HG03175 (cell line): ENCODE results near the gene SAMD8.
"Not testable (repeated sequence)": the region's sequence is repeated elsewhere in the genome, so short reads cannot be mapped to it uniquely, and the experiment has no call there.

ENCODE experiments used
- ATAC-seq: cut with Tn5 transposase; IDR thresholded peaks from one replicate; pipeline ENCODE4 v1.9.1; 2021; ENCODE audit warnings: mild to moderate bottlenecking, moderate library complexity; ENCODE audit not compliant: unreplicated experiment

Gene SAMD8

DNA sequence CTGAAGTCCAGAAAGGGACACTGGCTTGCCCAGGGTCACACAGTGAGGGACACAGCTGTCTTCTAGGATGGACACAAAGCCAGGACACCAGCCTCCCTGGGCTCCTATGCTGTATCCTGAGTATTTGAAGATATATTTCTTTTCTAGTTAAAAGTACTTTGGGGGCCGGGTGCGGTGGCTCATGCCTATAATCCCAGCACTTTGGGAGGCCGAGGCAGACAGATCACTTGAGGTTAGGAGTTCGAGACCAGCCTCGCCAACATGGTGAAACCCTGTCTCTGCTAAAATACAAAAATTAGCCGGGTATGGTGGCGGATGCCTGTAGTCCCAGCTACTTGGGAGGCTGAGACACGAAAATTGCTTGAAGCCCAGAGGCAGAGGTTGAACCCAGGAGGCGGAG lies 4.6 kb upstream of the SAMD8 start:
- ATAC-seq, result not testable (repeated sequence)

DNA sequence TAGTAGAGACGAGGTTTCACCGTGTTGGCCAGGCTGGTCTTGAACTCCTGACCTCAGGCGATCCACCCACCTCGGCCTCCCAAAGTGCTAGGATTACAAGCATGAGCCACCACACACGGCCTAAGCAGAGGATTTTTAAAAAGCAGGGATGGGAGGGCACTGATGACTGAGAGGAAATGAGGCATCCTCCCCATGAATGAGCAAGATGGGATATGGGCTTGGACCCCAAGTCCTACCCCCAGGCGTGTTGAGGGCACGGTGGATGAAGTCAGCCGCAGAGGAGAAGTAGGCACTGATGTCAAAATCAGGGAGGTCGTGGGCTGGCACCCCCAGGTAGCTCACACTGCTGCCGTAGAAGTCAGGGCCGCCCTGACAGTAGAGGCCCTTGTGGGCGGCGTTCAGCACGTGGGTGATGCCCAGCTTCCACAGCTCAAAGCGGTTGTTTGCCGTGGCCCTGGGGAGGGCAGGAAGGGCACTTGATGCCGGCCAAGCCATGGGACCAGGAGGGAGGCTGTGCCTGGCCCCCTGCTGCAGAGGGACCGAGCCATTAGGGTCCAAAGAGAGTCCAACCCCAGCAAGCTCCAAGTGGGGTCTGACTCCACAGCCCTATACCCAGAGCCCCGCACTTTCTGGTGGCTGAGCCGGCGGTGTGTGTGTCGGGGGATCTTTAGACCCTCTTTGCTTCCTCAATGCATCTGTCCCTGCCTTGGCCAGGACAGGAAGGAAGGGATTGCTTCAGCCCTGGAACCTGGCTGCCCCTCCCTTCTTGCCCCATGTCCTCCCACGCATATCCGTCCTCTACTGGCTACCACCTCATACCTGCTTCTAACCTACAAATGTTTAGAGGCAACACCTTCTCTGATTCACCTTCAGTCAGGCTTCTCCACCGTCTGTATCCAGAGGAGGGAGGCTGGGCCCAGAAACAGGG lies 3.4 kb upstream of the SAMD8 start:
- ATAC-seq, result no peak

DNA sequence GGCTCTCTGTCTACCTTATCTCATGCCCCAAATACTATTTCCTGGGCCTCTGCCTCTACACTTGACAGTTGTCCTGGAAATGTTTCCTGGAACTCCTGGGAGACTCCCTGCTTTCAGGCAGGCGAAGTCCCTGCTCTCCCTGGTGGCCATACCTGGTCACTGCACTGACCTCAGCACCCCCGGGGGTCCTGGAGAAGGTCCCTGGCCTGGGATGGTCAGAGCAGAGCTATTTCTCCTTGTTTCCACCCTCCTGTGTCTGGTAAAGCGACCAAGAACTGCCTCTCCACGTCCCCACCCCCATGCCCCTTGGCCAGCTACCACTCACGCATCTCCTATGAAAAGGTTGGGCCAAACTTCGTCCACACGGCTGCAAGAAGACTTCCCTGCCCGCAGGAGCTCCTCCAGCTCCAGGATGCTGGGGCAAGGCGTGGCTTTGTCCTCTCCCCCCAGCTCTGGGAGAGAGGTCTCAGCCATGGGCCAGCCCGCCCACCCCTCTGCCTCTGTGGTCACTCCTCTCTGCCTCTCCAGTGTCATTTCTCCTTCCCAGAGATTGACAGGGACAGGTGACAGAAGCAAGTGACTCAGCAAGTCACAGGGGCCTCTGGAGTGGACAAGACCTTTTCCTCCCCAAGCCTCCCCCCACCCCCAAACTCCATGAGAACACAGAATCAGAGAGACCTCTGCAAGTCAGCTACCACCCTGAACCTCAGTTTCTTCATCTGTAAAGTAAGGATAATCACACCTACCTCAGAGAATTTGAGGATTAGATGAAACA lies 2.6 kb upstream of the SAMD8 start:
- ATAC-seq, result no peak

DNA sequence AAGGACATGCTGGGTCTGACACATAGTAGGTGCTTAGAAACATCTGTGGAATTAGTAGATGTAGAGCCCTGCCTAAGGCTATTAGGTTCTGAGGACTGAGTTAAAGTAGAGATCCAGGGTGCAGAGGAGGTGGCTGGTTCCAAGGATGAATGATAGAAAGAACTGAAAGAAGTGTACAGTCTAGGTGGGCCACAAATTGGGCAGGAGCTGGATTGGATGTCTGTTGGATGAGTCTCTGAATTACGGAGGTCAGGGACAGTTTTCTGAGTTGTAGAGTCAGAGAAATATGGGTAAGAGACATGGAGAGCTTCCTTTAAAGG lies 2.0 kb upstream of the SAMD8 start:
- no peak for ATAC-seq

DNA sequence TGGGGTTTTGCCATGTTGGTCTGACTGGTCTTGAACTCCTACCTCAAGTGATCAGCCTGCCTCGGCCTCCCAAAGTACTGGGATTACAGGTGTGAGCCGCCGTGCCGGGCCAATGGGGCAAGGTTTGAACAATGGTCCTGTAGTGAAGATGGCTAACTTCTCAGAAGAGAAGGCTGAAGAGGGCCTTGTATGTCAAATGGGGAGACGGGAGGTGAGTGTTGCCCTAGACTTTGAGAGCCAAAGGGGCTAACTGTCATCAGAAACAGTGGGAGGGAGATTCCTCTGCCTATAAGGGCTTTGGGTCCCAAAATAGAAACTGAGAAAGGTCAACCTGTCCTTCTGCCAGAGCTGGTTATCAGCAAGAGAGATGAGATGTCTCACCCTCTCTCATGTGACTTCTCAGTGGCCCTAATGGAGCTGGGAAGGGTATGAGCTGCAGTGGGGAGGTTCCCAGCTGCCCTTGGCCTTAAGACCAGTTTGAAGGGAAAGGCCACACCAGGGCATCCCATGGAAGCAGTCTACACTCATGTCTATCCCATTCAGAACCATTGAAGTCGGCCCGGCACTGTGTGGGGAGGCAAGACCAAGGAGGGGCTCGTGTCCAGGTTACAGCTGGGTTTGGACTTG lies 1.3 kb upstream of the SAMD8 start:
- no peak for ATAC-seq

DNA sequence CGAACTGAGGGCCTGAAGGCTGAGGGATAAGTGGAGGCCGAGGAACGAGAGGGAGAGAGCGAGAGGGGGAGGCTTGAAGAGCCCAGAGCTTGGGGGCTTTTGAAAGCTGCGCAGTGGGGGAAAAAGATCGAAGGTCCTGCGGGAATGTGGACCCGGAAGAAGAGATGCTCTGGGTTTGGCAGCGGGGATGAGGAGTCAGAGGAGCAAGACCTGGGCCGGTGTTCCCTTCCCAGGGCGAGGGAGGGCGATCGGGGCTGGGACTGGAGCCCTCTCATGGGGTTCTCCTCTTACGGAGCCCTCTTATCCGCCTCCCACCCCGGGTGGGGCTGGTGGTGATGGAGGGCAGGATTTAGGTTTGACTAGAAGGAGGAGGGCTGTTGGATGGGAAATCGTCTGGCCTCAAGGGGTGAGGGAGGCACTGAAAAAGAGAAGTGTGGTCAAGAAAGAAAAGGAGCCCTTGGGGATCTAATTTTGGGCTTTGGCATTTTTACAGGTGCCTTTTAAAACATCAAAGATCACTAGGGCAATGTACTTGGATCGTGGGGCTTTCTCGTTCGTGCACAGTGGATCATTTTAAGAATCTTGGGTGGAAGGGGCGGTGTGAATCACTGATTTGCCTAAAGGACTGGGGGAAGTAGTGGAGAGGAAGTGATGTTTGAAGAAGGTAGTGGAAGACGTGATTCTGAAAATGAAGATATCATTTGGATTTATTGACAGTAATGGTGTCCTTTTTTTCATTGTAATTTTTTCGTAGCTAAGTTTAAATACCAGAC lies 637 bp downstream of the SAMD8 start:
- ATAC-seq, result peak; percentile 34

DNA sequence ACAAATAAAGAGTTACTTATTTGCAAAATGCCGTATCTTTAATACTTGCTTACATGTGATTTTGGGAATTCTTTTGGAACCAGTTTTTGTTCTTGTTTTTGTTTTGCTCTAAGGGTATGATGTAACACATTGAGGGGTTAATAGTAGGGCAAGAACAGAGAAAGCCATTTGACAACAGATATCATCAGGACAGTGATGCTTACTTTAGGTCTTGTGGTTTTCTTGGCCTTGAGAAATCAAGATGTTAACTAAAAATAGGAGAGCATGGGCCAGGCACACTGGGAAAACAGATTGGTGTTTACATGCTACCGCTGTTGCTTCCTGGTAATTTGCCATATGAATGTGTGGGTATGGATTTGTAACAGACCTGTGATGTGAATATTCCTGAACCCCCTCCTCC lies 3.7 kb downstream of the SAMD8 start:
- no peak for ATAC-seq

DNA sequence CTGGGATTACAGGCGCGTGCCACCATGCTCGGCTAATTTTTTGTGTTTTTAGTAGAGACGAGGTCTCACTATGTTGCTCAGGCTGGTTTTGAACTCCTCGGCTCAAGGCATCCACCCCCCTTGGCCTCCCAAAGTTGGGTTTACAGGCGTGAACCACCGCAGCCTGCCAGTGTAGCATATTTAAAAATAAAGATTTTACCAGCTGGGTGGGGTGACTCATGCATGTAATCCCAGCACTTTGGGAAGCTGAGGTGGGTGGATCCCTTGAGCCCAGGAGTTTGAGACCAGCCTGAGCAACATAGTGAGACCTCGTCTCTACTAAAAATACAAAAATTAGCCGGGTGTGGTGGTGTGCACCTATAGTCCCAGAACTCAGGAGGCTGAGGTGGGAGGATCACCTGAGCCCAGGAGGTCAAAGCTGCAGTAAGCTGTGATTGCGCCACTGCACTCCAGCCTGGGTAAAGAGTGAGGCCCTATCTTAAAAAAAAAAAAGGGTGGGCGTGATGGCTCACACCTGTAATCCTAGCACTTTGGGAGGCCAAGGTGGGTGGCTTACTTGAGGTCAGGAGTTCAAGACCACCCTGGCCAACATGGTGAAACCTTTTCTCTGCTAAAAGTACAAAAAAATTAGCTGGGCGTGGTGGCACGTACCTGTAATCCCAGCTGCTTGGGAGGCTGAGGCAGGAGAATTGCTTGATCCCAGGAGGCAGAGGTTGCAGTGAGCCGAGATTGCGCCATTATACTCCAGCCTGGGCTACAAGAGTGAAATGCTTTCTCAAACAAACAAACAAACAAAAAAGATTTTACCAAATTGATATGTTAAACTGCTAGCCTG lies 5.7 kb downstream of the SAMD8 start:
- not testable (repeated sequence) for ATAC-seq

DNA sequence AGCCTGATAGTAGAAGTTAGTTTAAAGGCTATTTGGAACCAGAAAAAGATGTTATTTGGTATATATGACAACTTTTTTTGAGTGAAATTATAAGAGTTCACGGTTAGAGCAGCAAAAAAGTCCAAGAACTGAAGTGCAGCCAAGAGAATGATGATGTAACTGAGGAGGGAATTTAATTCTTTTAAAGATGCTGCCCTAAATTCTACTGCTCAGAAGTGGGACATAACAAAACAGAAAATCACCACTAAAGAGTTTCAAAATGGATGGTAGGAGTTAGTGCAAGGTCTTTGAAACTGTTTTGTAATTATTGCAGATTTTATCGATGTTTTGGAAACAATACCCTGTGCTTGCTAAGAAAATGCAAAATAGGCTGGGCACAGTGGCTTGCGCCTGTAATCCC lies 6.5 kb downstream of the SAMD8 start:
- no peak for ATAC-seq

DNA sequence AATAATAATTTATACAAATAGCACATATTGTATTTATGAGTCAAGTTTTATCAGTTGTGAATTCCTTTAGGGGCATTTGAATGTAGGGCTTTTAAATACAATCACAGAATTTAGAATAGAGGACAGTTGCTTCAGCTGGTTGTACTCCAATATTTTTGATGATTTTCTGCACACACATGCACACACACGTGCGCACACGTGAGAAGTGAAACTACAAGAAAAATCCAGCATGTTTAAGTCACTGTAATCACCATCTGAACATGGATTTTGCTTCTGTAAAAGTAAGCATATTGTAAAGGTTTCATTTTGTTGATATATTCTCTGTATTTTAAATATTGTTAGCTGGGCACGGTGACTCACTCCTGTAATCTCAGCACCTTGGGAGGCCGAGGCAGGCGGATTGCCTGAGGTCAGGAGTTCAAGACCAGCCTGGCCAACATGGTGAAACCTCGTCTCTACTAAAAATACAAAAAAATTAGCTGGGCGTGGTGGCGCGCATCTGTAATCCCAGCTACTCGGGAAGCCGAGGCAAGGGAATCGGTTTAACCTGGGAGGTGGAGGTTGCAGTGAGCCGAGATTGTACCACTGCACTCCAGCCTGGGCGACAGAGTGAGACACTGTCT lies 8.1 kb downstream of the SAMD8 start:
- not testable (repeated sequence) for ATAC-seq

DNA sequence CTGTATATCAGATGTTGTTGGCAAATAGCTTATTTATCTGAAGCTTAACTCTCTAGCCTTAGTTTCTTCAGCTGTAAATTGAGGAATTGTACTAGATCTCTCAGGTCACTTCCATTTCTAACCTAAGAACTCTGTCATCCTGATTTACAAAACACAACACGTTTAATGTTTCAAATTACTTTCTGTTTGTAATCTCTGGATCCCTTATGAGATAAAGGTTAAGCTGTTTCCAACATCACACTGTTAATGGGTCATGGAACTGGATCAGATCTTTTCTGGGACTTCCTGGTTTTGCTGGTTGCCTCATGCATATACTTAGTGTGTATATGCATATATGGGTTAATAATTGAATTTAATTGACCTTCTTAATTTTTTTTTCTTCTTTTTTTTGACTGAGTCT lies 9.9 kb downstream of the SAMD8 start:
- ATAC-seq, result no peak

DNA sequence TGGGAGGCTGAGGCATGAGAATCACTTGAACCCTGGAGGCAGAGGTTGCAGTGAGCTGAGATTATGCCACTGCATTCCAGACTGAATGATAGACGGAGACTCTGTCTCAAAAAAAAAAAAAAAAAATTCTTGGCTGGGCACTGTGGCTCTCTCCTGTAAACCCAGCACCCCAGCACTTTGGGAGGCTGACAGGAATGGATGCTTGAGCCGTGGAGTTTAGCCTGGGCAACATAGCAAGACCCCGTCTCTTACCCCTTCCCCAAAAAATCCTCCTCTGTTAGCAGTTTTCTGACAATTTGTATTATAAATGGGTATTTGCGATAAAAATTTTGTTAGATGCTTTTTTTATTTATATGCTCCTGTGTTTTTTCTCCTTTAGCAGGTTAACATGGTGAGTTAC lies 11.0 kb downstream of the SAMD8 start:
- ATAC-seq, result no peak

DNA sequence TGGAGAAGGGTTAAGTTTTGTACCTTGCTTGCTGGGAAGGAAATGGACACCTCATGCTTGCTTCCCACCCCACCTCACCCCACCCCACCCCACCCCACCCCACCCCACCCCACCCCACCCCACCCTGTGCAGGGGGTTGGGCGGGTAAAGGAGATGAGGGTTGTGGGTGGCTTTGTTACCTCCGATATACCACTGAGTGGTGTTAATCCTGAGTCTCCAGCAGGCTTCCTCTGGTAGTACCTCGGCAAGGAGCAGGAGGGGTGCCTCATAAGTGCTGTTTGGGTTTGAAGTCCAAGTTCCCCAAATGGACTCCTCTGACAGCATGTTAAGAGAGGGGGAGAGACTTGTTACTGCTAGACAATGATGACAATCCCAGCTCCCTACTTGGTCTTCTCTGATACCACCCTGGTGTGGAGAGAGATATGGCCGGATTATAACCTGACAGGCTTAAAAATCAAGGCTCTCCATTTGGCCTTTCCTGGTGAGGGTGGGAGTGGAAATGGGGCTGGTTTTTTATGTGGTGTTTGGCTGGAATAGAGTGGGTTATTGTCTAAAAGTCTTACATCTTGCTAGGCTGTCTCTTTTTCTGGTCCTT lies 11.7 kb downstream of the SAMD8 start:
- no peak for ATAC-seq

DNA sequence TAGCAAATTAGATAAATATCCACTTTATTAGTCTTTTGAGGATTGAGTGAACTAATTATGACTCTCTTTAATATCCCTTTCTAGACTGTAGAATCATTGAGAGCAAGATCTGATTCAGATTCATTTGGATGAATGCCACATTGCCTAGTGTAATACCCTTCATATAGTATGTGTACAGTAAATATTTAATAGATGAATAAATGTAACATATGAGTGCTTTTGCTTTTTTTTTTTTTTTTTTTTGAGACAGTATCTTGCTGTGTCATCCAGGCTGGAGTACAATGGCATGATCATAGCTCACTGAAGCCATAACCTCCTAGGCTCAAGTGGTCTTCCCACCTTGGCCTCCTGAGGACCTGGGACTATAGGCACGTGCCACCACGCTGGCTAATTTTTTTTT lies 14.8 kb downstream of the SAMD8 start:
- no peak for ATAC-seq

DNA sequence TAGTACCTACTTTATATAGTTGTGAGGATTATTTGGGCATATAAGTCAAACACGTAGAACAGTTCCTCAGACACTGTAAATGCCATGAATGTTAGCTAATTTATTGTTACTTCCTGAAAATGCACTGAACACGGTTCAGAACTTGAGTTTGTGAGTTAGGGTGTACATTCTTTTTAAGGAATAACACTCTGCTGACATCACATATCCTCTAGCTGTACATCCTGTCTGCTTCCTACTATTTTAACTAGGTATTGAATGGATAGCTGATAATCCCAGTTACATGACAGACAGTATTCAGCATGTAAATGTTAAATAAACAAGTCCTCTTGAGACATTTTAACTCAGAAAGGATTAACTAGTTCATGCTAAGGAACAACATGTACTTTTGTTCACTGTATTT lies 16.0 kb downstream of the SAMD8 start:
- no peak for ATAC-seq

DNA sequence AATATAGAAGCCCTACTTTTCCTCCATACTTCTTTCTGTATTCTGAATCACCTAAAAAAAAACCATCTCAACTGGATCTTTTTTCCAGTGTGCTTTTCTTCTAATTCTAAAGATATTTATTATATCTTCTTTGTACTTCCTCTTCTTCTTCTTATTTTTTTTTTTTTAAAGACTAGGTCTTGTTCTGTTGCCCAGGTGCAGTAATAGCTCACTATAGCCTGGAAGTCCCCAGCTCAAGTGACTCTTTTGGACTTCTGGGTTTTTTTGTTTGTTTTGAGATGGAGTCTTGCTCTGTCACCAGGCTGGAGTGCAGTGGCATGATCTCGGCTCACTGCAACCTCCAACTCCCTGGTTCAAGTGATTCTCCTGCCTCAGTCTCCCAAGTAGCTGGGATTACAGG lies 17.5 kb downstream of the SAMD8 start:
- ATAC-seq, result not testable (repeated sequence)

DNA sequence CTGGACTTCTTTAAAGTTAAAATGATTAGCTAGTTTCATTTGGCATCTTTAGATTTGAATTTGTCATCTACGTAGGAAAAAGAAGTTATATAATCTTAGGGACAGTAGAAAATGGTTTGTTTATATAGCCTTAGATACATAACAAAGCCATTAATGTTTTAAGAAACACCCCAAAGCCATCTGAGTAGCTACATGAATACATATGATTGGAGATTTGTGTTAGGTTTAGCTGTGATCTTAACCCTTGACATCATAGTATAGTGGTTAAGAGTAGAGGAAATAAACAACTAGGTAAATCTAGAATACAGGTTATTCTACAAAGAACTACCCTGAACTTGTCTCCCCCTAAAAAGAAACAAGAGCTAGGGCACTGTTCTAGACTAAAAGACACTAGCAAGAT lies 18.1 kb downstream of the SAMD8 start:
- ATAC-seq, result no peak

DNA sequence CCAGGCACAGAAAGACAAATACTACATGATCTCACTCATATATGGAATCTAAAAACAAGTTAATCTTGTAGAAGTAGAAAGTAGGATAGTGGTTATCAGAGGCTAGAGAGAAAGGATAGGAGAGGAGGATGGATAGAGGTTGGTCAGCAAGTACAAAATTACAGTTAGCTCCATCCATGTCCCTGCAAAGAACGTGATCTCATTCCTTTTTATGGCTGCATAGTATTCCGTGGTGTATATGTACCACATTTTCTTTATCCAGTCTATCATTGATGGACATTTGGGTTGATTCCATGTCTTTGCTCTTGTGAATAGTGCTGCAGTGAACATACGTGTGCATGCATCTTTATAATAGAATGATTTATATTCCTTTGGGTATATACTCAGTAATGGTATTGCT lies 22.2 kb downstream of the SAMD8 start:
- ATAC-seq, result not testable (repeated sequence)

DNA sequence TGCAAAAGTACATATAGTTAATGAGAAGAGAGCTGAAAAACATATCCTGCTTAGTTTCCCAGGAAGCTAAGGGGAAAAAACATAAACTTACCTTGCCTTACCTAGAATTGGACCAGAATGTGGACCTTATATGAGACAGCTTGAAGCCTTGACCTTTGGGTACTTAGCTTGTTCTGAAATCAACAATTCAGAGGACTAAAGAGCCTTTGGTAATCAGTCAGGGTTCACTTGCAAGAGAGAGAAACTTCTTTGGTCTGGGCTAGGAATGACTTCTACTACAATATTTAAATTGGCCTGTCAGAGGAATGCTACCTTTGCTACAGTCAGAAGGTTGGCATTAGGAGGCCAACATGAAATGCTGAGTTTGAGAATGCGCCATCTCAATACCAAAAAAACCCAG lies 24.9 kb downstream of the SAMD8 start:
- no peak for ATAC-seq
